Amygdala (tissue), 56 donors: ENCODE measurements around the gene DSN1.

Experiments used
- DNase-seq, 56 donors: peaks; one replicate each; lab custom pipeline; 2025; lab: John Stamatoyannopoulos, UW

Gene DSN1

DNA sequence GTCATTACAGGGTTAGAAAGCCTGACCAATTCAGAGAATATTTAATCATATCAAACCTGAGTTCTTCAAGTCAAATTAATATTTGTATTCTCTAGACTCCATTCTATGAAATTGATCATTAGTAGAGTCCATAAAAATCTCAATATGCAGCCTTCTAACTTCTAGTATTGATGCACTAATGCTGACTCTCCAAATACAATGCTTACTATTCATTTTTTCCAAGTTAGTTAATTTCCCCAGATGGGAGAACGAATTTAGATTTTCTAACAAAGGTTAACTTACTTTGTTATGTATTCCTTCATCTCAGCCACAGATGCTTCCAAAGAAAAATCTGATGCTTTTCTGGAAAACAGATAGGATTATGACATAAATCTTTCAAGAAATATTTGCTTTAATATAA is 15.3 kb downstream of the DSN1 start:
- no peak for DNase-seq

DNA sequence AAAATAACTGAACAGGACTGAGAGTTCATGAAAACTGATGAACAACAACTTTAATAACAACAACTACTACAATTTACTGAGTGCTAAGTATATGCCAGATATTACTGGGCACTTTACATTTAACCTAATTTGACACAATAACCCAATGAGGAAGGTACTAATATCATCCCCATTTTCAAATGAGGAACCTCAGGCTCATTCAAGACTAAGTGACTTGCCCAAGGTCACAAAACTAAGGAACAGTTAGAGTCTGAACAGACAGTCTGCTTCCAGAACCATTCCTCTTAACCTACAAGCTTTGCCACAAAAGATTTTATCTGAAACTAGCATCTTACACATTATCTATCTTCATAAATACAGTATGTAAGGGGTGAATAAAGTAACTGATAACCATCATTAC is 17.1 kb downstream of the DSN1 start:
- no peak for DNase-seq

DNA sequence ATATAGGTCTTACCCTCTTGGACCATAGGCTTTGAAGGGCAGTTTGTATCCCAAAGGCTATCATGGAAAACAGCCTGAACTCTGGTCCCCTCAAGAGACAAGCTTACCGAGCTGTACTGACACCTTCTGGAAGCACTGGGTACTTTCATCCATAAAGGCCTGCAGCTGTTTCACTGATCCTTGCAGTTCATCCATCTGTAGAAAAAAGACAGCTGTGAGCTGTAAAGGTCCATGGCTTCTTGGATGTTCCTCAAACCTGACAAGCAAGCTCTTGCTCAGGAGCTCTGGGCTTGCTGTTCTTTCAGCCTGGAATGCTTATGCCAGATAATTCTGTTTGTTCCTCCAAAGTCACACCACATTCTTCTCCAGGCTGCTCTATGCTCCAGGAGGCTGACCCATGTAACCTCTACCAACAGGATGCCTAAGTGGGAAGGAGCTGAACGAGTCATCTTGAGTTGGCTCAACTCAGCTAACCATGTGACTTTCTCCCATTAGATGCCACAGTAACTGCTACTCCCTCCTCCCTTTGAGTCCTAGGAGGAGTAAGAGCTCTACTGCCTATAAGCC is 18.8 kb downstream of the DSN1 start:
- peak in 30 of 56 donors; percentile 7 to 72 (median 20) for DNase-seq

DNA sequence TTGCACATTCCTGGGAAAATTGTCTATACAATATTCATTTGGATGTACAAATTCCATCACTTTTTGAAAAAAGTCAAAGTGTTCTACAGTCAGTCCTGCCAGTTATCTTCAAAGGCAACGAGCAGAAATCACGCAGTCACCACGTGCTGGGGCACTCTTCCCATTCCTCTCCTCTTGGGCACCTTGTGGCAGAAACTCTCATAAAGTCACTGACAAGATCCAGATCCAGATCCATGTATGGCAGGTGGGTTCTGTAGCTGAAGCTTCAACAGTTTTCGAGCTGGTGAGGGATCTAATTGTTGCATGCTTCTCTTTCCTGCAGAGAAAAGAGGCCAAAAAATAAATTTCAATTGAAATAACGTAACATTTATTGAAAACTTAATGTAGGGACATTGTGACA is 21.0 kb downstream of the DSN1 start:
- DNase-seq = no peak

DNA sequence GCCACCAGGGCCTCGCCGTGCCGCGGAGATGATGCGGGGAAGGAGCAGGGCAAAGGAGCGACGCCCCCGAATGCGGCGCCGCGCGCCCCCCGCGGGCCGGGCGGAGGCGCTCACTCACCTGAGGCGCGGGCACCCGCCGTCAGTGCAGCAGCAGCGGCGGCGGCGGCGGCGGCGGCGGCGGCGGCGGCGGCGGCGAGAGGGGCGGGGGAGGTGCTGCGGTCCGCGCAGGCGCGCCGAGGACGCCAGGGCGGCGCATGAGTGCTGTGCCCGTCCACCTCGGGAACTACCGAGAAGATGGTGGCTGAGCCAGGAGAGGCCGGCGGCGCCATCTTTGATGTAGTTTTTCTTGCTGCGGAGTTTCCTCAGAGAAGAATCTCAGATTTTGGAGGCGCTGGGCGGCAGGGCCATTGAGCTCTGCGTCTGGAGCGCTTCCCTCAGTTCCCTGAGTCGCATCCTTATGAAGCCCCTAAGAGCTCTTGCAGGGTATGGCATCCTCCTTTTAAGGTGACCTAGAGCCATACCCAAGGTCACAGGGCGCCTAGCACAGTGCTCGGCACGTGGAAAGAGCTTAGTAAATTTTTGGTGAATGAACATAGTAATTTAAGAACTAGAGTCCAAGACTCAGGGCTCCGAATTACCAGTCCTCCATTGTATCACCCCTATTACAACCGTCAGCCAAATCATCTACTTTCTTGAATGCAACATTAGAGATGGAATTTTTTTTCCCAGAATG is 27.5 kb downstream of the DSN1 start, which contains the start of gene NDRG3:
TSS of gene NDRG3 (minus strand) at position 164 of the 733 bp plus-strand sequence. CDS start 24,355 bp downstream, outside the sequence.
- peak; percentile 27 to 95 (median 84) for DNase-seq

DNA sequence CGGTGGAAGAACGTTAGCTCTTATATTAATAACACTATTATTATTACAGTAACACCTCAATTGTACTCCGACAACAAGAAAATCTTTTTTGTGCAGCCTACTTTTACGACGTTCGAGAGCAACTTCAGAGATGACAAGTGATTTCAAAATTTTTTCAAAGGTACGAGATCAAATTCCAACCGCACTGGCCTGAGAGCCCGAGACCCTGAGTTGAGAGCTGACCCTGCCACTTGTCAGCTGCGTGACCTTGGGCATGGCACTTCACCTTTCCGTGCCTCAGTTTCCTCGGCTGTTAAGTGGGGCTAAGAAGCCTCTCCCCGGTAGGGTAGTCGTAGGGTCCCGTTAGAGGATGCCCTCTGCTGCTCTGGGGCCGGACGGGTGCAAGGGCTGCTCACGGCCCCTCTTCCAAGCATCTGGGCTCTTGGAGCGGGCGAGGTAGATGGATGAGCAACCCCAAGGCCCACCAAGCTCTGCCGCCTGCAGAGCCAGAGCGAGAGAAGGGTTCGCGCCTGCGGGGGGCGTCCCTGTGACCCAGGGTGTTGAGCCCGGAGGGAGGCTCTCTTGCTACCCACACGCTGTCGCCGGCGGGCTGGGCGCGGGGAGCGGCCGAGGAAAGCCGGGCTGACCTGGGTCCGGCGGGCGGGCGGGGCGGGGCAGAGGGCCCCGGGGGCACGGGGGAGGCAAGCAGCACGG is 28.2 kb downstream of the DSN1 start:
- DNase-seq = peak in 23 of 56 donors; percentile 6 to 64 (median 43)

DNA sequence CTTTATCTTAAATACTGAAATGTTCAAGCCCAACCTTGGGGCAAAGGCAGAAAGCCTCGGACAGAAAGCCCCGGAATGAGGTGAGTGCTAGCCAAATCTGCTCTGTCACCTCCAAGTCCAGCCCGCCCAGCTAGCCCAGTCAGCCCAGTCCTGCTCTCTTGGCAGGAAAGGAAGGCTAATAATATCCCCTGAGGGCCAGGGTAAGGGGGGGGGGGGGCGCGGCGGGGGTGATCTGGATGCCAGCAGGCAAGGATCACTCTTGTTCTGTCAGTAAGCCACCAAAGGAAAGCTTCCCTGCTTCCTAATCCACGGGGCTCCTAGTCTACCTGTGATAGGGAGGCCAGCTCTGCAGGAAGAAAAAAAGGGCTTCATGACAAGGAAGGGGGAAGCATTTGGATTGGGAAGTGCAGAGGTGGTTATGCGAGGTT is 28.8 kb downstream of the DSN1 start:
- peak in 24 of 56 donors; percentile 1 to 46 (median 11) for DNase-seq

DNA sequence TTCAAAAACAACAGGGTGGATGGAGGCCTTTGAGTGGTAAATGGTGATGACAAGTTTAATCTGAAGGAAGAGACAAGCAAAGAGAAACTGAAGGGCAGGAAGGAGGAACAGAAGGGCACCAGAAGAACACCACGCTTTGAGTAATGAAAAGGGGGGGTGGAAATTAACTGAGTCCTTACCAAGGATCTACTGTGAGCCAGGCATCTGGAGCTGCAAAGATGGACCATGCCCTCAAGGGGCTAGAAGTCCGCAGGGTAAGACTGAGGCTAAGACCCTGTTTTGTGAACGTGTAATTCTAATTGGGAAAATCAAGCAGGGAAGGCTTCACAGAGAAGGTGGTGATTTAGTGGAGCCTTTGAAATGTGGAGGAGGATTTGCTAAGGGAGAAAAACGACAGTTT is 29.3 kb downstream of the DSN1 start:
- DNase-seq = no peak

DNA sequence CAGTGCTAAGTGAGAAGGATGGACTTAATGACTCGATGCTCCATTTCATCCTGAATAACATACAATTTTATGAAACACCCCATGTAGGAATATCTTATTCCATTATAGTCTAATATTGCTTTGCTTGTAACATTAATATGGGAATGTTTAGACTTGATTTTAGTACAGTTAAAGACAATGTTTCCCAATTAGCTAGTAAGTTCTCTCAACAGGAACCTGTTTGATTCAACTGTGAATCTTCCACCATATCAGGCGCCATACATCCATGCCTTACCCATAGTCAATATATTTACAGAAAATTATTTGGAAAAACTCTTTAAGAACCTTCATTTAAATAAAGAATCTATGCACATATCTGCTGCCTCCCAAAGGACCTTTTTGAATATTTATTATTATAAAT is 31.0 kb downstream of the DSN1 start:
- no peak for DNase-seq

DNA sequence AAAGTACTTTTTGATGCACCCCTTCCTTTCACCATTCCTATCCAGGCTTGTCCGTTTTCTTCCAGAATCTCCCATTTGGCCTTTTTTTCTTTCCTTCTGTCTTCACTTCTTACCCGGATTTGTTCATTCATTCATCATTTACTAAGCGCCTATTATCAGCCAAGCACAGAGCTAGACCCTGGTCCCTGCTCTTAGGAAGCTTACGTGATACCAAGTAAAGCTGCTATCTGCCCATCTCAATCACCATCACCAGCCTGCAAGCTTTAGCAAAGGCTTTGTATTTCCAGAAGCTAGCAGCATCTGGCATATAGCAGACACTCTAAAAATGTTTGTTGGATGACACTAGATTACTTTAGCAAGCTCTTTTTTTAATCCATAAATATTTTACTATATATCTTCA is 32.5 kb downstream of the DSN1 start:
- DNase-seq = no peak

DNA sequence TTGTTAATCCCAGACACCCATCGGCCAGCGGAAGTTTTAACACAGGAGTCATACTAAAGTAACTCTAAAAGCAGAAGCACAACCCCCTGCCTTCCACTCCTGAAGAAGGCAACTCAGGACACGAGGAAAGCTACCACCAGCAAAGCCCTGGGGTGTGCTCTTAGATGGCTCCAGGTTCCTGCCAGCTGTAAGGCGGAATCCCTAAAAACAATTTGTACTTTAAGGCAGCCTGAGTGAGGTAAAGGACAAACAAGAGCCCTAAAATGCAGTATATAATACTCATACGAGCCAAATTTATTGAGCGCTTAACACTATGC is 36.4 kb downstream of the DSN1 start:
- no peak for DNase-seq

DNA sequence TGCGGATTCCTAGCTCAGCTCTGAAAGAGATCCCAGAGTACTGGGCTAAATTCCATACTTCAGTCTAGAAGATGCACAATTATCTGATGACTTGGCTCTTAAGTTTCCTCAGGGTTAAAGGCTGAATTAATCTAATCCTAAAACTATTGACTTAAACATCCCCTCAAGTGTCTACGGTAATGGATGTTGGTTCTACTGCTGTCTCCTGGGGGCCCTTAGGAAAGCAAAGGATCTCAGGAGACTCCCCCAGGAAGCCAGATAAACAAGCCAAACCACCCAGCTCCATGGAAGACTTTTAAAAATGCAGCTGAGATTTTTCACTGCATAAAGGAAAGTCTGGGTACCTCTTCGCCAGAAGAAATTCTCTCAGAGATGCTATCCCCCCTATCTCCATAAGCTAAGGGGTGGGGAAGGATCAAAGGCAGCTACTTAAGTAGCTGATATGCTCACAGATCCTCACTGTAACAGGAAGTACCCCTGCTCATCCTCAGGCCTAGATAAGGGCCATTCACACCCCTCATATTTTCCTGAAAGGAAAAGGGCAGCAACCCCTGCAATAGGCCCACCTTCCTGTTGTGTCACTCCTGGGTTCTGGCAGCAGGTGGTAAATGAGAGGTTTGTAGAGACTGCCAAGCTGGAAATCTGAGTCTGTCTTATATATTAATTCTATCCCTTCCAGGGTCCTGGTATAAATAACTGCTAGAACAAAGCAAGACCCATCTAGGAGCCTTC is 36.9 kb downstream of the DSN1 start:
- DNase-seq = no peak

DNA sequence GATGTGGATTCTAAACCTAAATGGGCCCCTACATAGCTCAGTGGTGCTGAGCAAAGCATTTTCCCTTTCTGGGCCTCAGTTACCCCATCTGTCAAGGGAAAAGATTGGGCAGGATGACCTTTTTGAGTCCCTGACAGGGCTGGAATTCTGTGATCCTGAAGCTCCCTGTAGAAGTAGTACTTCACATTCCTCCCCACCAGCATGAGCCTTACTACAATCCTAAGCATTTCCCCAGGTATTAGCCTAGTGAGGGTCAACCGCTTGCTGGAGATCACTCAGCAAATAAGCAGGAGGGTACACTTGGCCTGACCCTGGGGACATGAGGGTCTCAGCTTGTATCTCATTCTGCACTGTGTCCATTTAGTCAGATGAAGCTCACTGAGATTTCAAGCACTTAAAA is 41.1 kb downstream of the DSN1 start:
- no peak for DNase-seq

DNA sequence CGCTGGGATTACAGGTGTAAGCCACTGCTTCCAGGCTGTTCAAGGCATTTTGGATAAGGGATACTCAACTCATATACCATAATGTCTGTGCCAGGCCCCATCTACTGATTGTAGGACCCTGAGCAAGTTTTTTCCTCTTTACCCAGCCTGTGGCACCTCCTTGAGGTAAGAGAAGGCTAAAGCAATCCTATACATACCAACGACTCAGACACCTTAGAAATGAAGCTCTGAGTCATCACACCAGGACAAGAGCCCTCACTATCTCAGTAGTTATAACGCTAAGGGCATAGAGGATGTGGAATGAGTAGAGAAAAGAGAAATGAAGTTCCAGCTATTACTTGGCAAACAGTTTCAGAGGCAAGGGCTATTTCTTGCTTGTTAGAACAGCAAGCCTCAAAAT is 44.6 kb downstream of the DSN1 start:
- no peak for DNase-seq

DNA sequence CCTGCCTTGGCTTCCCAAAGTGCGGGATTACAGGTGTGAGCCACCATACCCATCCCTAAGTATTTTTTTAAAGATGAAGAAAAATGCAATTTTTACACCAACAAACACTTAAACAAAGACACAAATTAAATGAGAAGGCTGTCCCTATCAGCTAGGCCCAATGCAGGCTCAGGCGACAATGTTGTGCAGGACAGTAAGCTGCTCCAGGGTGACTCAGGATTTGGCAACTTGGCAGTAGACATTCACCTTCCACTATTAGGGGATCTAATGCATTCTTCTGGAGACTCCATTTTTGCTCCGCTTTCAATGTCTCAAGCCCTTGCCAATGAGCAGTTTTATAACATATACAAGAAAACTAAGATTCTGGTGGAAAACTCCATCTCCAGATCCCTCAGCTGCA is 47.4 kb downstream of the DSN1 start:
- no peak for DNase-seq

DNA sequence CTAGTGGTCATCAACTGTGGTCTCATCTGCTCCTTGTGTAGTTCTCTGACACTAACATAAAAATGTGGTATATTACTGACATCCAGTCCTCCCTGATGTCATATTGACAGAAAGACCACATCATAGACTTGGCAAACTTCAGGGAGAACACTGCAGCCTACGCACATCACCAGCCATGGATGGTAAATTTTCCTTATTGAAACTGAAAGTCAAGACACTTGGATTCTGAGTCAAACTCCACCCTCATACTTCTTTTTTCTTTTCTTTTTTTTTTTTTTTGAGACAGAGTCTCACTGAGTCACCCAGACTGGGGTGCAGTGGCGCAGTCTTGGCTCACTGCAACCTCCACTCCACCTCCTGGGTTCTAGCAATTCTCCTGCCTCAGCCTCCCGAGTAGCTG is 53.1 kb downstream of the DSN1 start:
- DNase-seq = no peak

DNA sequence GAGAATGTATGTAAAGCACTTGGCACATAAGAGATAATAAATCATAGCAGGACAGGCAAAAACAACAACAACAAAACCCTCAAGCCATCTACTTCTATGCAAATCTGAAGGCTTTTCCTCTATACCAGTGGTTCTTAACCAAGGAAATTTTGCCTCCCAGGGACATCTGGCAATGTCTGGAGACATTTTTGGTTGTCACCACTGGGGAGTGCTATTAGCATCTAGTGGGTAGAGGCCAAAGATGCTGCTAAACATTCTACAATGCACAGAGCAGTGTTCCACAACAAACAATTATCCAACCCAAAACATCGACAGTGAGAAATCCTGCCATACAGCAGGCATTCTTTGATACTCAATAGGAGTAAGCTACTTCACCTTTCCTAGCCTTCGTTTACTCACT is 55.9 kb downstream of the DSN1 start:
- peak in 15 of 56 donors; percentile 1 to 48 (median 12) for DNase-seq

DNA sequence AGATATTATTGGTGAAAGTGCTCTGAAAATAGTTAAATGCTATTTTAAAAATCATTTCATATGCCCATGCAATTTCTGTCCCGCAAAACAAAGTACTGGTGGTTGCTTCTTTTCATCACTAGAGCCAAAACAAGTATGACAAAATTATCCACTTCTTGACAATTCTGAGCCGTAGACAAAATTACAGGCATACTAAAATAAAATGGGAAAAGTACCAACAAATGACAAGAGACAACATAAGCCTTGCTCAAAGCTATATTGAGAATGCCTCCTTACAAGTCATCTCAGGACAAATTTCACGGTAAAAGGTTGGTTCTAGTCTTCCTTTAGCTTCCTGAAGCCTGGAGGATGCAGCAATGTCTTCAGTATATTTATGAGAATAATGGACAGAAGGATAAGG is 56.5 kb downstream of the DSN1 start:
- no peak for DNase-seq

DNA sequence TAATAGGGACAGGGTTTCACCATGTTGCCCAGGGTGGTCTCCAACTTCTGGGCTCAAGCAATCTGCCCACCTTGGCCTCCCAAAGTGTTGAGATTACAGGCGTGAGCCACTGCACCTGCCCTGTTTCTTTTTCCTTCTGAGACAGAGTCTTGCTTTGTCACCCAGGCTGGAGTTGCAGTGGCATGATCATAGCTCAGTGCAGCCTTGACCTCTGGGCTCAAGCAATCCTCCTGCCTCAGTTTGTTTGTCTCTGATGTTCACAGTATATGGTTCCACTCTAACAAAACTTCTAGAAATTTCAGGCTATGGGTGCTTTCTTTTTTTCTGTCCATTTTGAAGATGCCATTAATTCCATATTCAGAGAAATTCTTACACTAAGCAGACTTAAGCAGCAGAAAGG is 60.8 kb downstream of the DSN1 start:
- no peak for DNase-seq

DNA sequence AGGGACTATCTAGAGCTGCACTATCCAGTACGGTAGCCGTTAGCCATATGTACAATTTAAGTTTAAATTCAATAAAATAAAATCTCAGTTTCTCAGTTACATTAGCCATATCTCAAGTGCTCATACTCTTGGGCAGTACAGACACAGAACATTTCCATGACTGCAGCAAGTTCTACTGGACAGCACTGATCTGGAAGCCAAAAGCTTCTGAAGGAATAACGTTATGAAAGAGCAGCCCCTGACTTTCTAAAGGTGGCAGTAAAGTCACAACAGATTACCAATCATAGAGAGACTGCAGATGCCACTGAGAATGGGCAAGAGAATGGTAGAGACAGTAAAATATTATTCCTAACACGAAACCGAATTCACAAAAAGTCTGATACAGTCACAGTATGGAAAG is 64.4 kb downstream of the DSN1 start:
- DNase-seq = no peak

DNA sequence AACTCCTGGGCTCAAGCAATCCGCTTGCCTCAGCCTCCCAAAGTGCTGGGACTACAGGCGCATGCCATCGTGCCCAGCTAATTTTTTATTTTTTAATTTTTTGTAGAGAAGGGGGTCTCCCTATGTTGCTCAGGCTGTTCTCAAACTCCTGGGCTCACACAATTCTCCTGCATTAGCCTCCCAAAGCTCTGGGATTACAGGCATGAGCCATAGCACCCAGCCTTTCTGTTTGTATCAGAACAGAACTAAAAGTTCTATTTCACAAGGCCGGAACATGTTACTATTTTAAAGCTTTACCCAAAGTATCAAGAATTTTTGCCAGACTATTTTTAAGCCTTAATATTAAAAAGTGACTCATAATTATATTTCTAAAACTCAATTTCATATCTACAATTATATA is 70.0 kb downstream of the DSN1 start:
- no peak for DNase-seq
